Rectal smooth muscle tissue (tissue), 1 donor: ENCODE results near the gene OR7G1.
"Not testable (repeated sequence)": the region's sequence is repeated elsewhere in the genome, so short reads cannot be mapped to it uniquely, and the experiment has no call there.

Source experiments
- H3K27ac ChIP-seq: one replicate; pipeline ENCODE4 v1.7.0; 2013; ENCODE audit warnings: low read depth, low read length, inconsistent platforms
- H3K27me3 ChIP-seq: one replicate; pipeline ENCODE4 v1.7.0; 2013; ENCODE audit warnings: low read length; ENCODE audit not compliant: control insufficient read depth, insufficient read depth
- H3K36me3 ChIP-seq: one replicate; pipeline ENCODE4 v1.7.0; 2013; ENCODE audit warnings: low read length; ENCODE audit not compliant: control insufficient read depth, insufficient read depth
- H3K4me1 ChIP-seq: one replicate; pipeline ENCODE4 v1.7.0; 2013; ENCODE audit warnings: low read length; ENCODE audit not compliant: control insufficient read depth, insufficient read depth
- H3K4me3 ChIP-seq: one replicate; pipeline ENCODE4 v1.7.0; 2013; ENCODE audit warnings: low read length
- H3K9ac ChIP-seq: one replicate; pipeline ENCODE4 v1.7.0; 2013; ENCODE audit warnings: low read length

OR7G1 gene

DNA sequence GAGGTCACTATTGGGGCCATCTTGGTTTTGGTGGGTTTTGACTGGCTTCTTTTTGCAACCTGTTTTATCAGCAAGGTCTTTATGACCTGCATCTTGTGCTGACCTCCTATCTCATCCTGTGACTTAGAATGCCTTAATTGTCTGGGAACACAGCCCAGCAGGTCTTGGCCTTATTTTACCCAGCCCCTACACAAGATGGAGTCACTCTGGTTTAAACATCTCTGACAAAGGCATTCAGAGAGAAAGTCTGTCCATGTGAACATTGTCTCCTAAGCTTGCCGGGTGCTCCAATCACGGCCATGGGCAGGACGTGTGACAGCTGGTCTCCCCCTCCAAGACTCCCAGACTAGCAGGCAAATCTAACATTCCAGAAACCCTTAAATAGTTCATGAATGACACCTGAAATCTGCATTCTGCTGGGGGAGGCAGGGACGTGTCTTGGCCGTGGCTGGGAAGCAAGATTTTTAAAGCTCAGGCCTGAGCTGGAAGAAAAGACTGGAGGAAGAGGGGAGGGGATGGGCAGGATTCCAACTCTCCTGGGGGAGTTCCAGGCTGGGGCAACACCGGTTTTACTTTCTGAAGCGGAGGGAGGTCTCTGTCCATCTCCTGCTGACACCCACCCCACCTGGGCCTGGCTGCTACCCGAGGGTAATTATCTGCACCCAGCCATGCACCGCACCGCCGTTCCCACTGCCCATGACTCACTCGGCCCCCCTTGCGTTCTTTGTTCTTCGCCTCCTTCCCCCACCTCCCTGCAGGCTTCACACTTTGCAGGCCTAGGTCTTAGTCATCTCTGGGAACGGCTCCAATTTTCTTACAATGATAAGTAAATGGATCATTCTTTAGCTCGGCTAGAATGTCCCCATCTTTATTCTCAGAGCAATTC is 40.3 kb downstream of the OR7G1 start:
- Histone ChIP-seq H3K4me1 (peaks cover 7% of the 10 kb centered on the region), H3K27ac (peak overlapping the region; percentile 79), H3K9ac (no peak overlapping the region)

DNA sequence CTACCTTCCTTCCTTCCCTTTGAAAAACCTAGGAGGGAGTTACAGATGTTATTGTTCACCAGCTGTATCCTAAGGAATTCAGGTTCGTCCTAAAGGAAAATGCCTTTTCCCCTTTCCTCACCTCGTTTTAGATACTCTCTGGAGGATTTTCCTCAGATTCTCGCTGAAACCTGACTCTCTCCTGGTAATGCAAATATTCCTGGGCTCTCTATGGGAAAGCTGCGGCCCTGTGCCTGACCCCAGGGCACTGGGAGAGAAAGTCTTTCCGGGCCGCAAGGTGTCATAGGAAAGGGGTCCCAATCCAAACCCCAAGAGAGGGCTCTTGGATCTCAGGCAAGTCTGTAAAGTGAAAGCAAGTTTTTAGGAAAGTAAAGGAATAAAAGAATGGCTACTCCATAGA is 41.8 kb downstream of the OR7G1 start:
- Histone ChIP-seq H3K4me1 (peaks cover 7% of the 10 kb centered on the region), H3K27me3 (no peaks in the 10 kb centered on the region), H3K27ac (no peak overlapping the region), H3K4me3 (no peak overlapping the region), H3K9ac (no peak overlapping the region), H3K36me3 (no peaks in the 10 kb centered on the region)

More for the DNA sequence above, 40.3 kb downstream of the OR7G1 start:
- H3K36me3 ChIP-seq: no peaks in the 10 kb centered on the region
- H3K4me3 ChIP-seq: no peak overlapping the region
- H3K27me3 ChIP-seq: no peaks in the 10 kb centered on the region

DNA sequence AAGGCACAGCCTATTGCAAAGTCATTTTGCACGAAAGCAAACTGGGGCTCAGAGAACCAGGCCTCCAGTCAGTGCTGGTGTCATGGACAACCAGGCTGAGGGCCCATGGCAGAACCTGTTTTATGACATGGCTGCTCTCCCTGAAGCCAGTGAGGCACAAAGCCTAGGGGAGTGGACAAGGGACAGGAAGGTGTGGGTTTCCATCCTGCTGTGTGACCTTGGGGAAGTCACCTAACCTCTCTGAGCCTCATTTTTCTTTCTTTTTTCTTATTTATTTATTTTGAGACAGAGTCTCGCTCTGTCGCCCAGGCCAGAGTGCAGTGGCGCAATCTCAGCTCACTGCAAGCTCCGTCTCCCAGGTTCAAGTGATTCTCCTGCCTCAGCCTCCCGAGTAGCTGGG is 43.8 kb downstream of the OR7G1 start:
- not testable (repeated sequence) for H3K27me3 ChIP-seq, H3K4me1 ChIP-seq, H3K9ac ChIP-seq, H3K27ac ChIP-seq, H3K36me3 ChIP-seq, H3K4me3 ChIP-seq

DNA sequence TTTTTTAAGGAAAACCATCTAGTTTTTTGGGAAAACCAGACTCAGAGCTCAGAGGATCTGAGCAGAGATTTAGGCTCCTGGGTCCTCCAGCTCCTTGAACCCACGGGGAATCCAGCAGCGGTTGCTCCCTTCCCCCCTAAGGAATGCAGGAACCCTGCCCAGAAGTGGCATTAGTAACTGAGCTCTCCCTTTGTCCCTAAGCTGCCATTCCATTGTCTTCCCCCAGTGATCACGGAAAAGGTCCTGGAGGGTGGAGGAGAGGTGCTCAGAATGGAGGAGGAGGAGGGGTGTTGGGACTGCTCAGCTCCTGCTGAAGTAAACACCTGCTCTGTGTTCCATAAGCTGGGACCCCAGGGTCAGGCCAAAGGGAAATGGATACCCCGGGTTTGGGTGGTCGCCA is 45.5 kb downstream of the OR7G1 start:
- no peaks in the 10 kb centered on the region for H3K27me3 ChIP-seq
- H3K36me3 ChIP-seq: no peaks in the 10 kb centered on the region
- H3K9ac ChIP-seq: no peak overlapping the region
- peaks cover 3% of the 10 kb centered on the region for H3K4me1 ChIP-seq
- H3K4me3 ChIP-seq: no peak overlapping the region
- H3K27ac ChIP-seq: no peak overlapping the region

DNA sequence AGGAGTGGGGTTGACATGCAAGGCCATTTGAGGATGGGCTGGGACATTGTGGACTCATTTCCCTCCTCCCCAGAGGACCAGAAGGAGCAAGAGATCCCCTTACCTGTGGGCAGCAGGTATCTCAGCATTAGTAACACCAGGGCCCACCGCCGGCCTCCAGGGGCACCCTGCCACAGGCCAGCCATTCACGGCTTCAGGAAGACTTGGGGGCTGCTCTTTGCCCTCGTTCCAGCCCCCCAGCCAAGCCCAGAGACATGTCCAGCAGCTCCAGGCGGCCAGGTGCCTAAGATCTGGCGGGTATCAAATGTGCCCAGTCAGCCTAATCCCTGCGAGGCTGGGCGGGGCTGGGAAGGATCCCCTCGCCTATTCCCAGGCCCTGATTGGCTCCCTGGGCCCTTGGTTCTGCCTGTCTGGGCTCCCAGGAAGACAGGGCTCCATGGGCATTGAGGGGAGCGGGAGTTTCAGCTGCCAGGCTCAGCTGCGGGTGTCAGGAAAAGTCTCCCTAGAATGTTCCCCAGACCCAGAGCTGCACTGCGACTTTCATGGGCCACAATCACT is 50.0 kb downstream of the OR7G1 start:
- H3K36me3 ChIP-seq: no peaks in the 10 kb centered on the region
- no peaks in the 10 kb centered on the region for H3K27me3 ChIP-seq
- H3K9ac ChIP-seq: no peak overlapping the region
- no peak overlapping the region for H3K27ac ChIP-seq
- no peaks in the 10 kb centered on the region for H3K4me1 ChIP-seq
- H3K4me3 ChIP-seq: no peak overlapping the region
